Measurements from ENCODE around the gene TCF7.

GRCh38 chr5:134161513-134162395 lies 47.3 kb downstream of the TCF7 start:
- TF ChIP-seq CTCF (IDR thresholded peaks at IDR 0.05): no peak
- TF ChIP-seq POLR2A (IDR thresholded peaks at IDR 0.05): no peak
